ENCODE measurements around the gene FAM131A.

The FAM131A gene

DNA sequence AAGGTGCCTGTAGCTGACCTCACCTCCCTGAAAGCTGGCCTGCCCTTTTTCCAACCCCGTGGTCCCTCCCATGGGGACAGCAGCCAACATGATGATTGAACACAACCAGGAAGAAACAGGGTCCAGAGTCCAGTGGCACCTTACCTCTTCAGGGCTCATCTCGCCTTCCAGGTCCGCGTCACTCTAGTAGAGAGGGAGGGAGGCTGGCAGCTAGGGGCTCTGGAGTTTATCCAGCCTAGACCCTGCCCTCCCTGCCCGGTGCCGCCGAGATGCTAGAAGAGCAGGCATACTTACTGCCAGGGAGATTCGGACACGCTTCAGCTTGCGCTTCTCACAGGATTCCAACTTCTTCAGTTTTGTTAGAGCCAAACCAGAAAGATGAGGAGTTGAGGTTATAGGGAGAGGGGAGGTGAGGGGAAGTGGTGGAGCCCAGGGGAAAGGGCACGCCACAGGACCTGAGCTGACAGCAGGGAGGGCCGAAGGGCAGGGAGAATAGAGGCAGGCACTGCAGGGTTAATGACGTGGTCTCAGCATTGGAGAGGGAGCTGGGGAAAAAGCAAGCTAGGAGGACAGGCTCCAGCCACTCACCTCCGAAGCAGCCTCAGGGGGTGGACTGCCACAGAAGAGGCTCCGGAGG lies 14.9 kb downstream of the FAM131A start:
- Mint-ChIP-seq H3K27ac (no peak overlapping the region), H3K4me1 (peaks cover 2% of the 10 kb centered on the region), H3K36me3 (no peaks in the 10 kb centered on the region), H3K9me3 (no peaks in the 10 kb centered on the region), H3K4me3 (no peak overlapping the region), H3K27me3 (no peaks in the 10 kb centered on the region)
- ATAC-seq (ENCODE audit: low read depth) (no peak), DNase-seq (ENCODE audit: low spot score in 2 of 2) (no peak)

DNA sequence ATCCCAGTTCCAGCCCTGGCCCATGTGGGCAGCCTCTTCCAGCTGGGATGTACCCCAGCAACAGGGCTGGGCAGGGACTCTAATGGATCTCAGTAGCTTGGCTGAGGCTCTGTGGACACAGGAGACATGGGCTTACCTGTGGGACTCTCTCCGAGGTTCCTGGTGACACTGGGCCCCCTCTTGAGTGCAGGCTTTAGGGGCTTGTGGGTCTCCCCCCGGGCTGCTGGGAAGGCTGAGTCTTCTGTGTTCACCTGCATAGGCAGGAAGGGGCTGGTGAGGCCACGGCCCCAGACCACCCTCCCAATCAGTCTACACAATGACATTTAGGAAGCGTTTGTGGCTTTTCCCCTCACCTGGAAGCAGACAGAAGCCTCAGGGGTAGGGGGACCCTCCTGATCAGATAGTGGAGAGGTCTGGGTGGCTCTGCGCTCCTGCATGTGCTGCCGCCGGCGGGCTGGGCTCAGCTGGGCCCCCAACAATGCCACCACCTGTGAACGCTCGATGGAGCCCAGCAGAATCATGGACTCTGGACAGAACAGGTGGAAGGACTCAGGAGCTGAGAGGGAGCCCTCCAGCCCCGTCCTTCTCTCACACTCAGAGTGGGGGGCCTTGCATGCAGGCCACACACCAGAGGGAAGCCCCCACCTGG lies 15.6 kb downstream of the FAM131A start:
- ATAC-seq (ENCODE audit: low read depth) (no peak), DNase-seq (ENCODE audit: low spot score in 2 of 2) (no peak)
- no peak overlapping the region for H3K4me3 Mint-ChIP-seq
- no peaks in the 10 kb centered on the region for H3K9me3 Mint-ChIP-seq
- peaks cover 2% of the 10 kb centered on the region for H3K4me1 Mint-ChIP-seq
- H3K27me3 Mint-ChIP-seq = no peaks in the 10 kb centered on the region
- no peaks in the 10 kb centered on the region for H3K36me3 Mint-ChIP-seq
- no peak overlapping the region for H3K27ac Mint-ChIP-seq

GRCh38 chr3:184353546-184353941 lies 16.1 kb downstream of the FAM131A start:
- DNase-seq (ENCODE audit: low spot score in 2 of 2) (no peak), ATAC-seq (ENCODE audit: low read depth) (no peak)
- H3K9me3 Mint-ChIP-seq = no peaks in the 10 kb centered on the region
- no peak overlapping the region for H3K27ac Mint-ChIP-seq
- no peak overlapping the region for H3K4me3 Mint-ChIP-seq
- H3K27me3 Mint-ChIP-seq = no peaks in the 10 kb centered on the region
- peaks cover 2% of the 10 kb centered on the region for H3K4me1 Mint-ChIP-seq
- H3K36me3 Mint-ChIP-seq = no peaks in the 10 kb centered on the region

- DNase-seq (ENCODE audit: low spot score in 2 of 2) (peak; percentile 55 to 61), ATAC-seq (ENCODE audit: low read depth) (peak; percentile 84)
- Mint-ChIP-seq H3K36me3 (no peaks in the 10 kb centered on the region), H3K27ac (no peak overlapping the region), H3K9me3 (no peaks in the 10 kb centered on the region), H3K4me3 (no peak overlapping the region), H3K4me1 (peaks cover 2% of the 10 kb centered on the region), H3K27me3 (no peaks in the 10 kb centered on the region)
Observed at GRCh38 chr3:184354121-184354728, 16.8 kb downstream of the FAM131A start.

DNA sequence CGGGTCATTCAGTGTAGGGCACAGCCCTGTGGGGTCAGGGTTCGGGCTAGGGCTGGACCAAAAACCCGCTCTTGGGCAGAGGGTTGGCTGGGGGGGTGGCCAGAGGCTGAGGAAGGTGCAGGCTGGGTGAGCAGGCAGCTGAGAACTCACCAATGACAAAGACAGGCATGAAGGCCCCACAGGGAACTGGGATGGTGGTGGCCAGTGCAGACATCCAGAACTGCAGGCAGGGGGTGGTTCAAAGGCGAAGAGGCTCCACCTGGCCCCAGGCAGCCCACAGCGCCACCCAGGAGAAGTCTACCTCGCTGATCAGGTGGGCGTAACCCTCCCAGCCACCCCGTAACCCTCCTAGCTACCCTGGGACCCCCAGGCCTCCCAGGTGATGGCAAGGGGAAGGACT lies 17.4 kb downstream of the FAM131A start:
- Mint-ChIP-seq H3K4me3 (no peak overlapping the region), H3K4me1 (peaks cover 2% of the 10 kb centered on the region), H3K27me3 (no peaks in the 10 kb centered on the region), H3K27ac (no peak overlapping the region), H3K9me3 (no peaks in the 10 kb centered on the region), H3K36me3 (no peaks in the 10 kb centered on the region)
- DNase-seq (ENCODE audit: low spot score in 2 of 2) (no peak), ATAC-seq (ENCODE audit: low read depth) (no peak)

- Mint-ChIP-seq H3K36me3 (no peaks in the 10 kb centered on the region), H3K27me3 (no peaks in the 10 kb centered on the region), H3K27ac (no peak overlapping the region), H3K4me3 (no peak overlapping the region), H3K9me3 (no peaks in the 10 kb centered on the region), H3K4me1 (peaks cover 5% of the 10 kb centered on the region)
- ATAC-seq (ENCODE audit: low read depth) (no peak), DNase-seq (ENCODE audit: low spot score in 2 of 2) (no peak)
Observed at GRCh38 chr3:184355261-184356040, 18.1 kb downstream of the FAM131A start.

GRCh38 chr3:184357248-184358123 lies 20.1 kb downstream of the FAM131A start:
- DNase-seq (ENCODE audit: low spot score in 2 of 2) = no peak
- no peak overlapping the region for H3K27ac Mint-ChIP-seq
- no peak for ATAC-seq (ENCODE audit: low read depth)
- H3K4me1 Mint-ChIP-seq = peaks cover 13% of the 10 kb centered on the region
- H3K4me3 Mint-ChIP-seq = no peak overlapping the region
- no peaks in the 10 kb centered on the region for H3K9me3 Mint-ChIP-seq
- H3K36me3 Mint-ChIP-seq = no peaks in the 10 kb centered on the region
- H3K27me3 Mint-ChIP-seq = no peaks in the 10 kb centered on the region

- ATAC-seq (ENCODE audit: low read depth) (no peak), DNase-seq (ENCODE audit: low spot score in 2 of 2) (no peak)
- Mint-ChIP-seq H3K36me3 (no peaks in the 10 kb centered on the region), H3K4me3 (no peak overlapping the region), H3K27ac (no peak overlapping the region), H3K4me1 (peaks cover 14% of the 10 kb centered on the region), H3K27me3 (no peaks in the 10 kb centered on the region), H3K9me3 (no peaks in the 10 kb centered on the region)
Observed at GRCh38 chr3:184358124-184358767, 20.8 kb downstream of the FAM131A start.

DNA sequence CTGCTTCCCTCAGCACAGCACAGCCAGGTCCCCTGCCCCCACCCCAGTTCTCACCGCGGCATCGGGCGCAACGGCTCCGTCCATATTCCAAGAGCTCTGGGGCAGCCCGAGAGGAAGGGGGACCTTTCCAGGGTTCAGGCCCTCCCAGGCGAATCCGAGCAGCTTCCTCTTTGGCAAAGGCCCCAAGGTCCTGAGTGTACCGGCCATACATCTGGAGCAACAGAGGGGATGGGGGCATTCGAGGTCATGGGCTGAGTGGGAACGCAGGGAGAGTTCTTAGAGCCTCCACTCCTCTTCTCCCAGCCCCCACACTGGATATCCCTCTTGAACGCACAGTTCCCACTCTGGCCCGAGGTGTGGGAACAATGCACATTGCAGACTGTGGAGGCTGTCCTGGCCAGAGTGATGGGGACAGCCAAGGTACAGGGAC lies 21.5 kb downstream of the FAM131A start:
- ATAC-seq (ENCODE audit: low read depth) (no peak), DNase-seq (ENCODE audit: low spot score in 2 of 2) (no peak)
- H3K4me1 Mint-ChIP-seq = peaks cover 17% of the 10 kb centered on the region
- H3K27ac Mint-ChIP-seq = no peak overlapping the region
- no peaks in the 10 kb centered on the region for H3K27me3 Mint-ChIP-seq
- peak overlapping the region; percentile 41 for H3K4me3 Mint-ChIP-seq
- H3K36me3 Mint-ChIP-seq = no peaks in the 10 kb centered on the region
- no peaks in the 10 kb centered on the region for H3K9me3 Mint-ChIP-seq

DNA sequence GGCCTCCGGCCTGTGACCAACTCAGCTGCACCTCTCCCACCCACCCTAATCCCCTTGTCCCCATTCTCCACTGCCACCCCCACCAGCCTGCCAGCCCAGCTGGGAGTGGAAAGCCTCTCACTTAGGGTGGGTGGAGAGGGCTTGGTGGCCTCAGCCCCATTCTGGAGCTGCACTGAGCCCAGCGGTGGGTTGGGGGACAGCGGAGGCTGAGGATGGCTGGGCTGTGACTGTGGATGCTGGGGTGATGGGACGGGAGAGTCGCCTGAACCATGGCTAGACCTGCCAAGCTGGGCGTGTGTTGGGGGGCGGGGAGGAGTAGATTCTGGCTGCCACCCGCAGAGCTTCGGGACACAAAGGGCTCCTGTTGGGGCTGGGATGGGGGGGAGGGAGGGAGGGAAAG lies 22.2 kb downstream of the FAM131A start:
- Mint-ChIP-seq H3K9me3 (no peaks in the 10 kb centered on the region), H3K4me1 (peaks cover 21% of the 10 kb centered on the region), H3K36me3 (no peaks in the 10 kb centered on the region), H3K4me3 (peak overlapping the region; percentile 62), H3K27me3 (no peaks in the 10 kb centered on the region), H3K27ac (no peak overlapping the region)
- DNase-seq (ENCODE audit: low spot score in 2 of 2) (no peak), ATAC-seq (ENCODE audit: low read depth) (no peak)

DNA sequence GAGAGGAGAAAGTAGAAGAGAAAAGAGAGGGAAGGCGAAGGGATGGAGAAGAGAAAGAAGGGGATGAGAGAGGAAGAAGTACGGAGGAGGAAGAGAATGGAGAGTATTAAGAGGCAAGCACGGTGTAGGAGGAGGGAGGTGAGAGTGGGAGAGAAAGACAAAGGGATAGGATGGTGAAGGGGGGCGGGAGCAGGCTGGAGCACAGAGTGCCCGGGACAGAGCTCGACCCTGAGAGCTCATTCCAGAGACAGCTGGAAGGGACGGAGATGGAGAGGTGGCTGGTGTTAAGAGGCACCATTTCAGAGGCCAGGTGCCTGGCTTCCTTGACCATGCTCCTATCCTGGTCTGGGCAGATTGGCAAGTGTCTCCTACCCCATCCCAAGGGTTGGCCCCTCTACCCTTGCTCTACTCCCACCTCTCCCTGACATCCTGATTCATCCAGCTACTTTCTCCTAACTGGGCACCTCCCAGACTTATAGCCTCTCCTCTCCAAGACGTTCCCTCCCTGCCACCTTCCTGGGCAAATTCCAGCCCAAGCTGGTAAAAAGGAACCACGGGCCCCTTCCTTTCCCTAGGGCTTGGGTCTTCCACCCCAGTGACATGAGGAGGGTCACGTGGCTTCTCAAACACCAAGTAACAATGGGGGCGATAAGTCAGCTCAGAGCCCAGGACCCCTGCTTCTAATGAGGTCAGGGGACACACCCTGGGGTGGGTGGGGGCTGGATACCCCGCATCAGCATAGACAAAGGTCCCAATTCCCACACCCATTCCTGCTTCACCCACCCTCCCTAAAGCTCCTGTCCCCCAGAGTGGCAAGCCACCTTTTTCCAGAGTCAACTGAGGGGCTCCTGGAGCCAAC lies 22.9 kb downstream of the FAM131A start:
- H3K36me3 Mint-ChIP-seq = peaks cover 4% of the 10 kb centered on the region
- no peaks in the 10 kb centered on the region for H3K27me3 Mint-ChIP-seq

DNA sequence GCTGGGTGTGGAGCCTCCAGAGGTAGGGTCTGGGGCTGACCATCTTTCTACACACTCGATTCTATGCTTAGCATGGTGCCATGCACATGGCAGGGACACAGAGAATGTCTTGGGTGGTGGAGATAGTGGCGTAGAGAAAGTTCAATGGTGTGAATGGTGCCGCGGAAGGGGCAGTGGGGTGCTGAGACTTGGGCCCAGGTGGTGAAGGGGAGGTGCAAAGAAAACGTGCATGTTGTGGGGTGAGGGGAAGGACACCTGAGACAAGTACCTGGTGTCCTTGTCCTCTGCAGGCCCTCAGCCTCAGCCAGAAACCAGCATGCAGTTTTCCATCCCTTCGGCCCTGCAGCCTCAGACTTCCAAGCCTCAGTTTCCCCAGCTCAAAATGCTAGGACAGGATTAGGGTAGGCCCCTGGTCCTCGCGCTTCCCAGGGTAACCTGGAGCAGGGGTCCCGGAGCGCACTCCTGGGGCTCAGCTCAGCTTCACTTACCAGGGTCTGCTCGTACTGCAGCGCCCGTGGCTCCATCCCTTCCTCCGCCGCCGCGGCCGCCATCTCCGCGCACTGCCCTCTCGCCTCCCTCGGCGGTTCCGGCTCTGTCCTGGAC lies 23.6 kb downstream of the FAM131A start:
- no peak for ATAC-seq (ENCODE audit: low read depth)
- Mint-ChIP-seq H3K4me1 (peaks cover 28% of the 10 kb centered on the region), H3K4me3 (peak overlapping the region; percentile 89), H3K9me3 (no peaks in the 10 kb centered on the region), H3K36me3 (peaks cover 6% of the 10 kb centered on the region), H3K27ac (no peak overlapping the region), H3K27me3 (no peaks in the 10 kb centered on the region)
- no peak for DNase-seq (ENCODE audit: low spot score in 2 of 2)

More for the DNA sequence above, 22.9 kb downstream of the FAM131A start:
- H3K4me1 Mint-ChIP-seq = peaks cover 28% of the 10 kb centered on the region
- H3K4me3 Mint-ChIP-seq = peak overlapping the region; percentile 89
- DNase-seq (ENCODE audit: low spot score in 2 of 2) (no peak), ATAC-seq (ENCODE audit: low read depth) (no peak)
- H3K9me3 Mint-ChIP-seq = no peaks in the 10 kb centered on the region
- no peak overlapping the region for H3K27ac Mint-ChIP-seq

All from memory B cell (primary cell).